IPS-NIHi11 (cell line): Measurements from ENCODE around the gene PTBP1.
A peak's percentile ranks its signal among the peaks of the same experiment; 100 is the strongest.

Experiments
- DNase-seq: peaks from one replicate; pipeline ENCODE4 v3.0.0; 2012; ENCODE audit warnings: mixed read lengths, low spot score

The PTBP1 gene

DNA sequence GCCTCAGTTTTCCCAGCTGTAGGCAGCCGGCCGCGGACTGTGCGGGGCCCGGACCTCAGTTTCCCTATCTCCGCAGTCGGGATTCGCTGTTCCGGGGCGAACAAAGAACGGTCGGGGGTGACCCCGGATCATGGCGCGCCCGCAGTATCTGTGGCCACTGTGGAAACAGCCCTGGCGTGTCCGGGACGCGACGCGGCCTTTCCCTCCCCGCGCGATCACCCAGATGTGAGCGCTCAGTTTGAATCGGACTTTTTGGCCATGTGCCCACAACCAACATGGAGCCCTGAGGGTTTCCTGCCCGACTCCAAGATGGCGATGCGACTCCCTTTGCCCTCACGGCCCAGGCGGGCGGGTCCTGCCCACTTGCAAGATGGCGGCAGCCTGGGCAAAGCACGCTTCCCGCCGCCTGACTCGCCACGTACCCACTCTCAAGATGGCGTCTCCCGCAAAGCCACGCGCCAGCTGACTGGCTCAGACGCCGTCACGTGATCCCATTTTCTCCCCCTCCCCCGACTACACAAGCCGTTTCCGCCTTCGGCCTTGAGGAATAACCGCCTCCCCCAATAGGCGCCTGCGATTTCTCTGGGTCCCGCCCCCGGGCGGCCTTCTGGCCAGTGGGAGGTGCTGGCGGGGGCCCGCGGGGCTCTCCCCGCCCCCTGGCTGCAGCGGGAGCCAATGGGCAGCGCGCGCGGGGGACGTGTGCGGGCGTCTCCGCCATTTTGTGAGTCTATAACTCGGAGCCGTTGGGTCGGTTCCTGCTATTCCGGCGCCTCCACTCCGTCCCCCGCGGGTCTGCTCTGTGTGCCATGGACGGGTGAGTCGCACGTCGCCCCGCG is at the start of gene PTBP1:
TSS of gene PTBP1 (plus strand) at position 761 of the 836 bp plus-strand sequence. CDS start at position 807, 46 bp downstream.
- peak; percentile 95 for DNase-seq

- peak; percentile 64 for DNase-seq
Observed at GRCh38 chr19:748274-748598, 49.0 kb upstream of the PTBP1 start.

DNA sequence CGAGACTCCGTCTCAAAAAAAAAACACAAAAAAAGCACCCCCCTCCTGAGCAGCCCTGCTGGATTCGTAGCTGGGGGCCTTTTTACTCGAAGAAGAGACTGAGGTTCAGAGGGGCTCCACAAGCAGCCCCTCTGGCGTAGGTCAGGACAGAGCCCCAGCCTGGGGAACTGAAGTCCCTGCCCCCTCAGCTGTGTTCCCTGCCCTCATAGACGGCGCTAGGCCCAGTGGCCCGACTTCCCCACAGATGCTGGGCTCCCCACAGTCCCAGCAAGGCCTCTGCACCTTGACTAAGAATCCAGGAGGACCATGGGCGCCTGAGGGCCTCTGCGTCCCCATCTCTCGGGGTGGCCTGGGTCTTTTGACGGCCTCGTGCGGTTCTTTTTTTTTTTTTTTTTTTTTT is 47.4 kb upstream of the PTBP1 start:
- no peak for DNase-seq

GRCh38 chr19:750640-751423 is 46.4 kb upstream of the PTBP1 start, which contains the start of gene MISP:
Gene MISP, plus strand, starts transcription at chr19:751112. Its CDS starts 5,835 bp downstream, at chr19:756947.
- no peak for DNase-seq

GRCh38 chr19:751501-752341 is 45.5 kb upstream of the PTBP1 start:
- DNase-seq = peak; percentile 72

DNA sequence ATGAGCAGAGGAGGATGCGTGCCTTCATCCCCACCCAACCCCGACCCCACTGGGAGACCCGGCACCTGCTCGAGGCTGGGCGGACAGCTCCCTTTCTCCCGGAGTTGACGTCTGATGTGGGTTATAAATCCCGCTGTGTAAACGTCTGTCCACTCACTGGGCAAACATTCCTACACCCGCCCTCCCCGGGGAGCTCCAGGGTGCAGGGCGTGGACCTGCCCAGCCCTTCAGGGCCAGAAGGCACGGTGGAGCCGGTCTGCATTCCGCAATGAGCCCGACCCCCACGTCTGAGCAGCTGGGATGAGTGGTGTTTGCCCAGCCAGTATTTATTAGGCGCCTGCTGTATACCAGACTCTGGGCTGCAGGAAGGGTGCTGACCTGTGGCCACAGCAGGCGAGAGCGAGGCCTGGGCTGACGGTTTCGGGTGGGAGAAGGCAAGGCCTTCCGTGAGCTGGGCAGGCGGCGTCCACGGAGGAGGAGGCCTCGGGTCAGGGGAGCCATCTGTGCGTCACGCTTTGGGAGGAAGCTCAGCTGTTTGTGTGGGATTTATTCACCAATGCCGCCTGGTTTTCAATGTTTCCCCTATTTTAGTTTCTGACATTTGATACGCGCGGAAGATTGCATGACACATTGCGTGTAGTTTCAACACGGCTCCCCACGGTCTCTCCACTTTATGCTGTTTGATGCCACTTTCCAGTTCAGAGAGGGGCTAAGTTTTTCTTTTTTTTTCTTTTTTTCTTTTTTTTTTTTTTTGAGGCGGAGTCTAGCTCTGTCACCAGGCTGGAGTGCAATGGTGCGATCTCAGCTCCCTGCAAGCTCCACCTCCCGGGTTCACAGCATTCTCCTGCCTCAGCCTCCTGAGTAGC is 44.4 kb upstream of the PTBP1 start:
- peak; percentile 56 for DNase-seq

- DNase-seq = no peak
Observed at GRCh38 chr19:754530-754929, 42.7 kb upstream of the PTBP1 start.

DNA sequence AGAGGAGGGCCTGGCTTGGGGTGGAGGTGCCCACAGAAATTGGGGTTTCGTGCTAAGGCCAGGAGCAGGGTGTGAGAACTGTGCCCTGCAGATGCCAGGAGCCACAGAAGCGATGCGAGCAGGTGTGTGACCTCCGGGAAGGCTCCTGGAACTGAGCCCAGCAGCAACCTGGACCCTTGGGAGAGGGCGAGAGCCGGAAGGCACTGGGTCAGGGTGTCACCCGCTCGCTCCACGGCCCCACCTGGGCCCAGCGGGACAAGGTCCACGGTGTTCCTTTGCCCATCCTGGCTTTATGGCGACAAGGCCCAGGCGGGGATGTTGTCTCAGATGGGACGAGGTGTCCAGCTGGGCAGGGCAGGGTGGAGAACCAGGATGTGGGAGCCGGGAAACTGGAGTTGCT is 42.2 kb upstream of the PTBP1 start:
- no peak for DNase-seq

DNA sequence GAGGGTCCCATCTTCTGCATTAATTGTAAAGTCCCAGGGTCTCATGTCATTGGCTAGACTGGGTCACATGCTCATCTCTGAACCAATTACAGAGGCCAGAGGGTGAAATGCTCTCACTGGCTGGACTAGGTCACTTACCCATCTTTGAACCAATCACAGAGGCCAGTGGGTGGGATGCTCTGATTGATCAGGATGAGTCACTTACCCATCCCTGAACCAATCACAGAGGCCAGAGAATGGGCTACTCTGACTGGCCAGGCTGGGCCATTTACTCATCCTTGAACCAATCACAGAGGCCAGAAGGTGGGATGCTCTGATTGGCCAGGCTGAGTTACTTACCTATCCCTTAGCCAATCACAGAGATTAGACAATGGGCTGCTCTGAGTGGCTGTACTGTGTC is 41.0 kb upstream of the PTBP1 start:
- peak; percentile 58 for DNase-seq

DNA sequence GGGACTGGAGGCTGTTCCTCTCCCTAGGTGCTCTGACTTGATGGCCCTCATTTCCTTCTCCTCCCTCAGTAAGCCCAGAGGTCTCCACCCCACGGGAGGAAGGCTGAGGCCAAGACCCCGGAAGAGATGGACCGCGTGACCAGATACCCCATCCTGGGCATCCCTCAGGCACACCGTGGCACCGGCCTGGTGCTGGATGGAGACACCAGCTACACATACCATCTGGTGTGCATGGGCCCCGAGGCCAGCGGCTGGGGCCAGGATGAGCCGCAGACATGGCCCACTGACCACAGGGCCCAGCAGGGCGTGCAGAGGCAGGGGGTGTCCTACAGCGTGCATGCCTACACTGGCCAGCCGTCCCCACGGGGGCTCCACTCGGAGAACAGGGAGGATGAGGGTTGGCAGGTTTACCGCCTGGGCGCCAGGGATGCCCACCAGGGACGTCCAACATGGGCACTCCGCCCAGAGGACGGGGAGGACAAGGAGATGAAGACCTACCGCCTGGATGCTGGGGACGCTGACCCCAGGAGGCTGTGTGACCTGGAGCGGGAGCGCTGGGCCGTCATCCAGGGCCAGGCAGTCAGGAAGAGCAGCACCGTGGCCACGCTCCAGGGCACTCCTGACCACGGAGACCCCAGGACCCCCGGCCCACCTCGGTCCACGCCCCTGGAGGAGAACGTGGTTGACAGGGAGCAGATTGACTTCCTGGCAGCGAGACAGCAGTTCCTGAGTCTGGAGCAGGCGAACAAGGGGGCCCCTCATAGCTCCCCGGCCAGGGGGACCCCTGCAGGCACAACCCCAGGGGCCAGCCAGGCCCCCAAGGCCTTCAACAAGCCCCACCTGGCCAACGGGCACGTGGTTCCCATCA is 40.2 kb upstream of the PTBP1 start:
- no peak for DNase-seq

GRCh38 chr19:757811-758668 is 39.2 kb upstream of the PTBP1 start:
- no peak for DNase-seq

GRCh38 chr19:763181-763580 is 34.1 kb upstream of the PTBP1 start:
- no peak for DNase-seq

DNA sequence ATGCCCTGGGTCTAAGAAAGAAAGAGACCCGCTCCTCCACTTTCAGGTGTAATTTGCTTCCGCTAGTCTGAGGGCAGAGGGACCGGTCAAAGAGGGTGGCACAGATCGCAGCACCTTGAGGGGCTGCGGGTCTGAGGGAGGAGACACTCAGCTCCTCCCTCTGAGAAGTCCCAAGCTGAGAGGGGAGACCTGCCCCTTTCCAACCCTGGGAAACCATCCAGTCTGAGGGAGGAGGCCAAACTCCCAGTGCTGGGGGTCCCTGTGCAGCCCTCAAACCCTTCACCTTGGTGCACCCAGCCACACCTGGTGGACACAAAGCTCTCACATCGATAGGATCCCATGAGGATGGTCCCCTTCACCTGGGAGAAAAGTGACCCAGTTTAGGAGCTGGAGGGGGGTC is 33.4 kb upstream of the PTBP1 start:
- DNase-seq = no peak

DNA sequence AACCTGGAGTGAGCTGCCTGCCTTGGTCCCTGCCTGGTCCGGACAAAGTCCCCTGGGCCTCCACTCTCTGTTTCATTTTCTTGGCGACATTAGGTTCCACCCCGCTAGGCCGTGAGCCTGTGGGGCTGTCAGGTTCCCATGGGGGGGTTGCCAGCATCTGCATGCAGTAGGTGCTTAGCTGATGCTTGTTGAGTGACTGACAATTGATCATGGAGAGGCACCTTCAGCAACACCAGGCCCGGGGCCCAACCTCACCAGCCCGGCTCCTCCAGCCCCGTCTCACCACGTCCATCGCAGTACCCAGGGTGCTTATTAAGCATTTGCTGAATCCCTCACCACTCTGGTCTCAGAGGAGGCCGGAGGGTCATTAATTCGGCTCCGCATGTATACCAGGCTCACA is 33.0 kb upstream of the PTBP1 start:
- DNase-seq = no peak

- no peak for DNase-seq
Observed at GRCh38 chr19:765179-765738, 32.0 kb upstream of the PTBP1 start.

DNA sequence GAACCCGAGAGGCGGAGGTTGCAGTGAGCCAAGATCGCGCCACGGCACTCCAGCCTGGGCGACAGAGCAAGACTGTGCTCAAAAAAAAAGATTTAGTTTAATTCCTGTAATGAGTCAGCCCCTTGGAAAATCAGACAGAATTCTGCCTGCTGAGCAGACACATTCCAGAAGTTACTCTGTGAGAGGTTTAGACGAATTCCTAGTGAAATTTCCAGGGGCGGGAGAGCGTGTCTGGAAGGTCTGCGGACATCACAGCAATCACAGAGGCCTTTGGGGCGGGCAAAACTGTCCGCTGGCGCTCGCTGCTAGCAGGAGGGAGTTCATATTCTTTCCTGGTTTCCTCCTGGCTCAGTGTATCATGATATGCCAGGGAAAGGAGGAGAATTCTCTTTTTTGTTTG is 28.8 kb upstream of the PTBP1 start:
- DNase-seq = no peak

- no peak for DNase-seq
Observed at GRCh38 chr19:769616-770015, 27.6 kb upstream of the PTBP1 start.

GRCh38 chr19:771332-771785 is 25.9 kb upstream of the PTBP1 start:
- peak; percentile 52 for DNase-seq

GRCh38 chr19:772063-772462 is 25.2 kb upstream of the PTBP1 start:
- DNase-seq = no peak
